Stimulated activated CD4-positive, alpha-beta T cell treated with anti-CD3 and anti-CD28 coated beads, TNF-alpha, amount 100 ng/mL, for 1 hour (primary cell): ENCODE measurements around the gene NKTR.

ENCODE experiments used
- DNase-seq, 3 donors: peaks; one replicate each; pipeline ENCODE4 v3.0.0-alpha.2; 2020; ENCODE audit warnings: low read depth in 3 of 3, low spot score in 1 of 3

The NKTR gene

DNA sequence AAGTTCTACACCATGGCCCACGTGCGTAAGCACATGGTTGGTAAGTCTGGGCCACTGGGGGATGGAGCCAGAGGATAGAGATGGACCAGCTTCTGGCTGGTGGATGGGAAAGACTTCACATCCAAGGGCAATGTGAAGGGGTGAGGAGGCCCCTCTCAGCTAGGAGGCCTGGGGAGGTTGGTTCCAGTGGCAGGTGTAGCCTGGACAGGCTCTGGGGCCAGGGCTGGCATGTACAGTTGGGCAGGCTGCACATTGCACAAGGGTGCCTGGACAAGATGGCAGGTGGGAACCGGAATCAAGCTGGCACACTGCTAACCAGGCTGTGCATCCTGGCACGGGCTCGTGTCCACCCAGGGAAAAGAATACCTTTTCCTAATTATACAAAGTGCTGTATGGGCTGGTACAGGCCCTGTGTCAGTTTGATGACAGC lies 61.1 kb downstream of the NKTR start:
- no peak for DNase-seq

DNA sequence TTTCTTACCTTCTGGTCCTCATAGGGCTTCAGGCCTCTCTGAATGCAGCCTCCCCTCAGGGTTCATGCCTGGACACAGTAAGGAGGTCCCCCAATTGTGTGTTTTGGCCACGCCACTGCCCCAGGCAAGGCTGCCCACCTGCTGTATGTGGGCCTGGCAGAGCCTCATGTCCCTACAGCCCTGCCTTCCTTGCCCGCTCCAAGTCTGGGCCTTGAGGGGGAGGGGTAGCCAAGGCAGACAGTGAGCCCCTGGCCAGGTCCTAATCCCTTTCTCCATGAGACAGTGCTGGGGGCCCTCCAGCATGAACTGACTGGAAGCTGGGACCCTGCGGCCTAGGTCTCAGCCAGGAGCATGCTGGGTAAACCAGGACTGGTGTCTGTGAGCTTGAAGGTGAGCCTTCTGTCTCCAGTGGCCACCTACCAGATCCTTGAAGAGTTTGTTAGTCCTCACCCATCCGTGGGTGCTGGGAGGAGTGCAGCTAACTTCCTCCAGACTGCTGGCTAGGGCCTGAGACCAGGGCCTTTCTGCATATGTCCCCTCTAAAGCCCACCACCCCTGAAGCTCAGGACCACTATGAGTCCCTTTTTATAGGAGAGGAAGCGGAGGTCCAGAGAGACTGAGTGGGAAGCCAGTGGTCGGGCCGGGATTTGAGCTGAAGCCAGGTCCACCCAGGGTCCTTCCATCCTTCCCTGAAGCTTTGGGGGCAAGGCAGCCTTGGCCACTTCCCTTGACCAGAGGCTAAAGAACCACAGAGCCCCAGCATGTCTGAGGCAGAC lies 61.7 kb downstream of the NKTR start:
- DNase-seq, result no peak

DNA sequence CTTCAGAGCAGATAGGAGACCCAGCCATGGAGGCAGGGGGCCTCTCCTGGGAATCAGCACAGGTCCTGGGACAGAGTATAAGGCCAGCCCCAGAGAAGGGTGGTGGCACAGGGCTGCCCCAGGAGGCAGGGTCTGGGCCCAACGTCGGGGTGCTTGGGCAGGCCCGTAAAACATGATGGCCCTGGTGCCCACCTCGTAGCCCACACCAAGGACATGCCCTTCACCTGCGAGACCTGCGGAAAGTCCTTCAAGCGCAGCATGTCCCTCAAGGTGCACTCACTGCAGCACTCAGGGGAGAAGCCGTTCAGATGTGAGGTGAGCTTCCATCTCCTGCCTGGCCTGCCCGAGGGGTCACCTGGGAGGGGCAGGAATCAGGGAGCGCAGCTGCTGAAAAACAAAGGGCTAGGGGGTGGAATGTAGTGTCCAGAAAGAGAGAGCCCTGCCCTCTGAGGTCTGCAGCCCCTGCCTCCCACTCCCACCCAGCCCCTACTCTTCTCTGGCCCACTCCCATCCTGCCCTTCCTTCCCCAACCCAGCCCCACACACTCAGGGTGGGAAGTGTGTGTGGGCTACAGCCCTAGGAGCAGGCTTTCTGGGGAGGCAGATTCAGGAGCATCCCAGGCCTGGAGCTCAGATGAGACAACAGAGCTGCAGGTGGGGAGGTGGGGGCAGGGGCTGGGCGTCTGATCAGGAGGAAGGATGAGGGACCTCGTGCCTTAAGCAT lies 62.5 kb downstream of the NKTR start:
- no peak for DNase-seq

DNA sequence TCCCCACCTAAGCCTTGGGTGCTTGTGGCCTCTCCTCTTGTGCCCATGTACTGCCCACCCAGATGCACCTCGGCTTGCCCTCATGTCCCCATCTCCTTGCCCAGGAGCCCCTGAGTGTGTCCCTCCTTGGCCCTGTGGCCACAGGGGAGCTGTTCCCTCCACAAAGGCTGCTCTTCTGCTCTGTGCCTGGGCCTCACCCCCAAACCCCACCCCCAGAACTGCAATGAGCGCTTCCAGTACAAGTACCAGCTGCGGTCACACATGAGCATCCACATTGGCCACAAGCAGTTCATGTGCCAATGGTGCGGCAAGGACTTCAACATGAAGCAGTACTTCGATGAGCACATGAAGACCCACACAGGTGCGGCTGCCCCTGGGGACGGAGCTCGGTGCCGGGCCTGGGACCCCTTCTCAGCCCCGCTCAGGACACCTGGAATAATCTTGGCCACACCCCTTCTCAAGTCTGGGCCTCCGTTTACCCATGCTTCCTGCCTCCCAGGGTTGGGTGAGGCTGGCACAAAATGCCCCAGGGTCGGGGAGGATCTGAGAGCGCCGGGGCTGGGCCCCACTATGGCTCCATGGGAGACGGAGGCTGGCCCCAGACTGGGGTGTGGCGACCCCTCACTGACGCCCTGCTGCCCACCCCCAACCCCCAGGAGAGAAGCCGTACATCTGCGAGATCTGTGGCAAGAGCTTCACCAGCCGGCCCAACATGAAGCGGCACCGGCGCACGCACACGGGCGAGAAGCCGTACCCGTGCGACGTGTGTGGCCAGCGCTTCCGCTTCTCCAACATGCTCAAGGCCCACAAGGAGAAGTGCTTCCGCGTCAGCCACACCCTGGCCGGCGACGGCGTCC lies 63.3 kb downstream of the NKTR start:
- no peak for DNase-seq

DNA sequence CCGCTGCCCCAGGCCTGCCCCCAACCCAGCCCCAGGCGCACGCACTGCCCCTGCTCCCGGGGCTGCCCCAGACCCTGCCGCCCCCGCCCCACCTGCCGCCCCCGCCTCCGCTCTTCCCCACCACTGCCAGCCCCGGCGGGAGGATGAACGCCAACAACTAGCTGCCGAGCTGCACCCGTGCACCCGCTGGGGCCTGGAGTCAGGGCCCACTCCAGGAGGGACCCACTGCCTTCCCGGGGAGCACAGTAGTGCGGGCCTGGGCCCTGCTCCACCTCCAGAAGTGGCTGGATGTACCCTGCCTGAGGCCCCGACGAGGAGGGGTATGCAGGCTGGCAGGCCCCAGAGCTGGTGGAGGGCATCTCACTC lies 63.9 kb downstream of the NKTR start:
- no peak for DNase-seq

DNA sequence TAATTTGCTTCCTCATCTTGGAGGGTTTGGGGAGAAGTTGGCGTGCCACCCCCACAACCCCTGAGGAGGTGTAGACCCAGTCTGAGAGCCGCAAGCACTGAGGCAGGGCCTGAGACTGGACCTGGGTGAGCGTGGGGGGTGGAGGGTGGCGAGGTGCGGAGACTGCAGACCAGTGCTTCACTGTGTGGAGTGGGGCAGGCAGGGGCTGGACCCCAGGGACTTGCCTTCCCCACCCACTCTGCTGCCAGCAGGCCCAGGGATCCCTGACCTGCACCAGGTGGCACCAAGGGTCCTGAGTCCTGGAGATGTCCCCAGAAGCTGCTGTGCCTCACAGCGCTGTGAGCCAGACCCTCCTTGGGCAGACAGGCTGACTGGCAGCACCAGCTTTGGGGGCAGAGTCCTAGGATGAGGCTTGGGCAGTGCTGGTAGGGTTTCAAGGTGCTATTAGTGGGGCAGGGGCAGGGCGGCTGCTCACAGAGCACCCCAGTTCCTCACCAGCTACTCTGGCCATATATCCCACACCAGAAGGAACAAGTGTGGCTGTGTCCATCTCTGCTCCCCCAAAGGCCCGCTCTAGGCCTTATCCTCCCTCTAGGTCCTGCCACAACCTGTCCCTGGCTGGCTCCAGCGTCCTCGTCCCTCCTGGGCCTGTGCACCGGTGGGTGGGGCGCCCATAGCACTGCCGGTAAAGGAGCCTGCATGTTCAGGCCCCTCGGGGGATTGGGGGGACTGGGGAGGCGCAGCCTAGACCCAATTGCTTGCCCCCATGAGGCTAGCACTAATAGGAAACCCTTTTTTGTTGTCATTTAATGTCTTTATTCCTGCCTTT lies 64.8 kb downstream of the NKTR start:
- no peak for DNase-seq

DNA sequence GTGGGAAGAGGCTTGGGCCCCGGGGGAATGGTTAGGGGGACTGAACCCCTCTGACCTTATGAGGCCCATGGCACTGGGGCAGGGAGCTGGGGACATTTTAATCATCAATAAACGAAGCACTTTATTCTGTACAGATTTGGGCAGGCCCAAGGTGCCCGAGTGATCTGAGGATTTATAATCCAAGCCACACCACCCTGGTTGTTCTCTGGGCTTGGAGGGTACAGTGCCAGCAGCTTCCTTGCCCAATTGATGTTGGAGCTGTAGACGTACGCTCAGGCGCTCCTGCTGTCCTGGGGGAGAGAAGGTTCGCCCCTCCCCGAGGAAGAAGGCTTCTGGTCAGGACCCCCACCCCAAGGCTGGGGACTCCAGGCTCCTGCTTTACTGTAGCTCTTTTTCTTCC lies 65.5 kb downstream of the NKTR start:
- DNase-seq, result no peak

DNA sequence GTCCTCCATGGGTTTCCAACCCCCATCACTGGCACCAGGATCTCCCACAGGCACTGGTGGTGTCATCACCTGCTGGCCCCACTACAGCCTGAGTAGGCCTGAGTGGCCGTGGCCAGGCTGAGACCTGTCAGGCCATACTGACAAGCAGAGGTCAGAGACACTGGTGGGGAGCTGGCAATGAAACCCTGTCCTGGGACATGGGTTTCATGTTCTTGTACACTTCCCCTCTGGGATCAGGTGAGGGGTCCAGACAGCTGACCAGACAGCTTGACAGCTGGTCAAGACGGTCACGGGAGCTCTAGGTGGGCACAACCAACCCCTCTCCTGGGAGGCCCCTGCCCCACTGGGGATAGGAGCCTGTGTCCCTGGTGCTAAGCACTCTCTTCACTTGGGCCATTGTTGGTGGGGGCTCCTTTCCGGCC lies 66.1 kb downstream of the NKTR start:
- no peak for DNase-seq

DNA sequence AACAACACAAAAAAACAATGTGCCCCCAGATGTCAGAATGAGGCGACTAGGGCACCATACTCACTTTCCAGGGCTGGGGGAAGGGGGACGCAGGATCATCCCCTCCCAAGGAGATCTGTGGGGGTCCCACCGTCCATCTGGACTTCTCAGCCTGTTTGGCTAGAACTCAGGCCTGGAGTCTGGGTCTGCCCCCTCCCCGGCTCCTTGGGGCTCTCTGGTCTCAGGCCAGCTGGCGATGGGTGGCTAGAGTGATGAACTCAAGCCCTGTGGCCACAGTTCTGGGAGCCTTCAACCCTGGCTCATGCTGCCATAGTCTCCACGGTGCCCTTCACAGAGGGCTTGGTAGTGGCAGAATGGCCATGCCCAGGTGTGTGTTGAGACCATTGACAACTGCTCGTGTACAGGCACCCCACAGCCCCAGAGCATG lies 66.6 kb downstream of the NKTR start:
- DNase-seq, result no peak

DNA sequence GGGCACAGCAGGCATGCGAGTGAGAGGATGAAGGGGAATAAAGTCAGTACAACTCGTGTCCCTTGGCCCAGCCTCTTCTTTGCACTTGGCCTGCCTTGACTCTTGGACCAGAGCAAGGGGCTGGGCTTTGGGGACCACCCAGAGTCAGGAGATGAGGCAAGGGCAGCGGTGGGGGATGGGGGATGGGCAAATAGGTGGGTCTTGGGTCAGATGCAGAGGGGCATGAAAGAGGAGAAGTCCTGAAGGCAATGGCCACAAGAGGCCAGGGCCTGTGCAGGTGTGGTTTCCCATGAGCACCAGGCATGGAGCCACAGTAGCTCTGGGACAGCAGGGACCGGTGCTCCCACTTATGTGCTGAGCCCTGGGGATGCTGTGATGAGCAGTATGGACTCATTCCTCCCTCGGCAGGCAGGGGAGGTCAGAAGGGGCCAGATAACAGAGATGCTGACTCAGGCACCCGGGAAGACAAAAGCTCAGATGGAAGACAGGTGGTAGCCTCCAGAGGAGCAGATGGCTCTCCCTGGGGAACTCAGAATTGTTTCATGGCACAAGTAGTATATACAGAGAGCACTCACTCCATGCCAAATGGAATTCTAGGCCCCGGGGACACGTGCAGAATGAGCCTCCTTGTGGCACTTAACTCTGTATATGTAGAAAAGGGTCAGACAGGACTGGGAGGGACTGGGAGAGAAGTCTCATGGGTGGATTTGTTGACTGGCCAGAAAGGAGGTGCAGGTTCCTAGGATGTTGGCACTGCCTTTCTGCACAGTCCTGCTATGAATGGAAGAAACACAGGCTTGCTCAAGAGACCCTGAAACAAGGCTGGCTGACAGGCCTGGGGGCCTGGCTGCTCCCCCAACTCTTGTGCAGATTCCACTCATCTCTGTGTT lies 67.3 kb downstream of the NKTR start:
- DNase-seq, result no peak

DNA sequence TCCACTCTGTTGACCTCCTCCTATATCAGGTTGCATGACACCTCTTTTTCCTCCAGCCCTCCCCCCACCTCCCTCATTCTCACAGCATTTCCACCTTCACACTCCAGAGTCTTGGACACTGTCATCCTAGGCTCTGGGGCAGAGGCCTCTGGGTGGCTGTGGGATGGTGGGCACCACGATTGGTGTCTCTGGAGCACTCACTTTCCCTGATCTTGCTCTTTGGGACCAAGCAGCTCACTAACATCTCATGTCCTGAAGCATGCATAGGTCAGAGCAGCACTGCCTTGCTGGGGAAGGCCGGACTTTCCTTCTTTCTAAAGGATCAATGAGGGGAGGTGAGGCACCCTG lies 67.9 kb downstream of the NKTR start:
- no peak for DNase-seq

DNA sequence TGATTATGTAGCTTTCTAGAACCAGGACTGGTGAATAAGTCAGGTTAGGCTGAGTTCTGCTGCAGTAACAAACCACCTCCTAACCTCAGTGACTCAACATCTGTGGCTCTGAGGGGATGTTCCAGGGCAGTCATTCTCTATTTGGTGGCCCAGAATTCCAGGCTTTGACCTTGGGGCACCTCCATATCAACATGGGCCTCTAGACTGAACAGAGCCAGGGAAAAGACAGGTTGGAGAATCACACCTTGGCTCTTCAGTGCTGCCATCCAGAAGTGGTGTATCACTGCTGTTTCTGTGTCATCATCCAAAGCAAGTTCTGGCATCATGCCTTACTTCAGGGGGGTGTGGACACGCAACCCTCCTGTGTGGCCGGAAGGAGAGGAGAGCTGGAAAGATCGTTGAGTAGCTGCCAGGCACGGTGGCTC lies 68.3 kb downstream of the NKTR start:
- no peak for DNase-seq

DNA sequence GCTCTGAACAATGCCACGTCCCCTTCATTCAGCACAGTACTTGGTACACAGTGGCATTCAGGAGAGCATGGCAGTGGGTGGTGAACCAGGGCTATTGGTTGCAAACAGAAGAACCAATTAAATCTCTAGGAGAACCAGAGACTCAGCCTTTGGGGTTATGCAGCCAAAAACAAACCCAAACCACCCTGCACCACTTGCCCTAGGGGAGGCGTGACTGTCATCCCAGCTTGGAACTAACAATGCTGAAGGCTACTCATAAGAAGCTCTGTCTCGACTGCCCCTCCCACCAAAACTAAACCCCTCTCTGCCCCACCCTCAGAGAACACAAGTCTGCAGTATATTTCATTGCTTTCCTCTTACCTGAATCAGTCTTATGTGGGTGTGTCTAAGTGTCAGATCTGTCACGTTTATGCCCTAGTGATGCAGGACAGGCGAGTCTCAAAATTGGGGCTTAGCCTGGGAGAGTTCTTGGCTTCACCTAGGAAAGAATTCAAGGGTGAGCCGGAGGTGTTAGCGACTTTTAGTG lies 69.6 kb downstream of the NKTR start:
- no peak for DNase-seq

DNA sequence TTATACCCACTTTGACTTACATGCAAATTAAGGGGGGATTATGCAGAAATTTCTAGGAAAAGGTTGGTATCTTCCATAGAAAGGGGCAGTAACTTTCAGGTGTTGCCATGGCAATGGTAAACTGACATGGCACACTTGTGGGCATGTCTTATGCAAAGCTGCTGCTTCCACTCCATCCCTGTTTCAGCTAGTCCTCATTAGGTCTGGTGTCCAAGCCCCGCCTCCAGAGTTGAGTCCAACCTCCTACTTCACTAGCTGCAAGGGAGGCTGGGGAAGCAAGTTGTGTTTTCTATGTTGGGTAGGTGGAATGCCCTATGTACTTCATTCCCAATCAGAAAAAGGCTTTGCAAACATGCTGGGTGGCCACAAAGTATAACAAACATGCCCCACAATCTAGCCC lies 70.2 kb downstream of the NKTR start:
- no peak for DNase-seq

DNA sequence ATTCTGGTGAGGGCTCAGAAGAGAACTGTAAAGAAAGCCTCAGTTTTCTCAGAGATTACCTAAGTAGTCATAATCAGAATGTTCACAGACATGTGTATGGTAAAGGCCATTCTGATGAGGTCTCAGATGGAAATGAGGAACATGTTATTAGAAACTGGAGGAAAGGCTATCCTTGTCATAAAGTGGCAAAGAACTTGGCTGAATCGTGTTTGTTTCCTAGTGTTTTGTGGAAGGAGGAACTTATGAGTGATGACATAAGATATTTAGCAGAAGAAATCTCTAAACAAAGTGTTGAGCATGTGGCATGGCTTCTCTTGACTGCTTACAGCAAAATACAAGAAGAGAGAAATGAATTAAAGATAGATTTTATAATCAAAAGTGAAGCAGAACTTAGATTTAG lies 72.0 kb downstream of the NKTR start:
- DNase-seq, result no peak

DNA sequence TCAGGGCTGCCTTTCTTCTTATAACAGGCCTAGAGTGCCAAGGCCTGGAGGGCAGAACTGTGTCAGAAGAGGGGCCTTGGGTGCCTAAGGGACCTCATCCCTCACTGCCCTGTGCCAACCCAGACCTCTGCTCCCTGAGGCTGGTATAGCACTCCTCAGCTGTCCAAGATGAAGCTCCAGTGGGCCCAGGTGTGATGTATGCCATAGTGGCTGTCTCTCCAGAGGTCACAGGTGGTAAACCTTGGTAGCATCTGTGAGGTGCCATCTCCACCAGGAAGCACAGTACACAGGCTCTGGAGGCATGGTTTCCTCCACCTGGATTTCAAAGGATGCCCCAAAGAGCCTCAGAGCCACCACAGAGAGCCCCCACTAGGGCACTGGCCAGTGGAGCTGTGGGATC lies 72.6 kb downstream of the NKTR start:
- DNase-seq, result no peak

DNA sequence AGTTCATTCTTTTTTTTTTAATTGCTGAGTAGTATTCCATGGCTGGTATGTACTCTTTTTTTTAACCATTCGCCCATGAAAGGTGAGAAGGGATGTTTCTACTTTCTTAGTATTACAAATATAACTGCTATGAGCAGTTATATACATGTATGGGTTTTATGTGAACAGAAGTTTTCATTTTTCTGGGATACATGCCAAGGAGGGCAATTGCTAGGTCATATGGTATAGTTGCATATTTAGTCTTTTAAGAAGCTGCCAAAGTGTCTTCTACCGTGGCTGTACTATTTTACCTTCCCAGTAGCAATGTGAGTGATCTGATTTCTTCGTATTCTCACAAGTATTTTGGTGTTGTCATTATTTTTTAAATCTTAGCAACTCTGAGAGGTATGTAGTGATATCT lies 73.7 kb downstream of the NKTR start:
- DNase-seq, result no peak

DNA sequence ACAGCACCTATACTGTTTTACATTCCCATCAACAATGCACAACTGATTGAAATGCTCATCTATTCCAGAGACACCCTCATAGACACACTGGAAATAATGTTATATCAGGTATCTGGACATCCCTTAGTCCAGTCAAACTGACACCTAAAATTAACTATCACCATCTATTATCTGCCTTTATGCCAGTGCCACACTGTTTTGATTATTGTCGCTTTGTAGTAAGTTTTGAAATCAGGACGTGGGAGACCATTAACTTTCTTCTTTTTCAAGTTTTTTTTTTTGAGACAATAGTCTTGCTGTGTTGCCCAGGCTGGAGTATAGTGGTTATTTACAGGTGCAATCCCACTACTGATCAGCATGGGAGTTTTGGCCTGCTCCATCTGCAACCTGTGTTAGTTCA lies 75.4 kb downstream of the NKTR start:
- DNase-seq, result no peak

DNA sequence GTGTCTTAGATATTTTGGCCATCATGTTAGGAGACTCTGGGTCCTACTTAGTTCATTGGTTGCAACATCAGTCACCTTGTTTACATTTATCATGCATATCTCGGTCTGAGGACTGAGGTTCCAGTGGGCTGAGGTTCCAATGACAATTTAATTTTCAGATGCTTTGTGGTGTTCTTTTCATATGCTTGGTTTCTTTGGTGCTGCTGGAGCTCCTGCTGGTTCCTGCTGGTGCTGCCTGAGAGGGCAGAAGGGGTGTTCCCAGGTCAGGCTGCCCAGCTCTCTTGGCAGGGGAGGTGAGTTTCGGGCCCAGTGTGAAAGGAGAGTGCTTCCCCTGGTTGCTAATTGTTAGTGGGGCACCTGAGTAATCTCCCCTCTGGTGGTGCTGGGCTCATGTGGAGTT lies 78.0 kb downstream of the NKTR start:
- no peak for DNase-seq

DNA sequence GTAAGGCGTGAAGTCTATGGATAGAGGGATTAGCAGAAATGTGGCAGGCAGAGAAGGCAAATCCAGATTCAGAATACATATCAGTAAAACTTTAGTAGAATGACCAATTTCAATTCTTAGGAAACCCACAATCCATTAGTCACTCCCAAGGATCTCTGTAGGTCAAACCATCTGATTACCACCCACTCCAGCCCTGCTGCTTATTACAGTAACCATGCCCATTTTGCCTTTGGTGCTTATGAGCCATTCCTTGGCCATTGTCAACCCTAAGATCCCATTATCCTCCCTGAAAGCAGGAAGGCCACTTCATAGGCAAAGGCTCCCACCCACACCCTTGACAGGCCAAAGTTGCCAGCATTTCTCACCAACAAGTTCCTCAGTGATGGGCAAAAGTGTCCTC lies 79.8 kb downstream of the NKTR start:
- DNase-seq, result no peak
